ENCODE results near the gene HOXC4.

DNA sequence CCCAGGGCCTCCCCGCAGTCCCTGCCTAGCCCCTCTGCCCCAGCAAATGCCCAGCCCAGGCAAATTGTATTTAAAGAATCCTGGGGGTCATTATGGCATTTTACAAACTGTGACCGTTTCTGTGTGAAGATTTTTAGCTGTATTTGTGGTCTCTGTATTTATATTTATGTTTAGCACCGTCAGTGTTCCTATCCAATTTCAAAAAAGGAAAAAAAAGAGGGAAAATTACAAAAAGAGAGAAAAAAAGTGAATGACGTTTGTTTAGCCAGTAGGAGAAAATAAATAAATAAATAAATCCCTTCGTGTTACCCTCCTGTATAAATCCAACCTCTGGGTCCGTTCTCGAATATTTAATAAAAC is 23.2 kb upstream of the HOXC4 start:
- TF ChIP-seq, protein P1, sequence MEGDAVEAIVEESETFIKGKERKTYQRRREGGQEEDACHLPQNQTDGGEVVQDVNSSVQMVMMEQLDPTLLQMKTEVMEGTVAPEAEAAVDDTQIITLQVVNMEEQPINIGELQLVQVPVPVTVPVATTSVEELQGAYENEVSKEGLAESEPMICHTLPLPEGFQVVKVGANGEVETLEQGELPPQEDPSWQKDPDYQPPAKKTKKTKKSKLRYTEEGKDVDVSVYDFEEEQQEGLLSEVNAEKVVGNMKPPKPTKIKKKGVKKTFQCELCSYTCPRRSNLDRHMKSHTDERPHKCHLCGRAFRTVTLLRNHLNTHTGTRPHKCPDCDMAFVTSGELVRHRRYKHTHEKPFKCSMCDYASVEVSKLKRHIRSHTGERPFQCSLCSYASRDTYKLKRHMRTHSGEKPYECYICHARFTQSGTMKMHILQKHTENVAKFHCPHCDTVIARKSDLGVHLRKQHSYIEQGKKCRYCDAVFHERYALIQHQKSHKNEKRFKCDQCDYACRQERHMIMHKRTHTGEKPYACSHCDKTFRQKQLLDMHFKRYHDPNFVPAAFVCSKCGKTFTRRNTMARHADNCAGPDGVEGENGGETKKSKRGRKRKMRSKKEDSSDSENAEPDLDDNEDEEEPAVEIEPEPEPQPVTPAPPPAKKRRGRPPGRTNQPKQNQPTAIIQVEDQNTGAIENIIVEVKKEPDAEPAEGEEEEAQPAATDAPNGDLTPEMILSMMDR (IDR thresholded peaks at IDR 0.05): no peak
- TF ChIP-seq POLR2AphosphoS5 (IDR thresholded peaks at IDR 0.05; ENCODE audit: insufficient read depth in 1 of 2, low read depth in 1 of 2): no peak

All from vagina (tissue), 2 donors.